ENCODE results near the gene MYO3B. TPM values are rescaled to one million over a fixed set of nuclear protein-coding genes. Genes with fewer than 3 reads are reported as not detected.

MYO3B gene
- polyA plus RNA-seq, 1 experiment, result 0.10 TPM

GRCh38 chr2:170587922-170588321 is 410.0 kb downstream of the MYO3B start:
- ChIA-PET POLR2A (no interaction called here), CTCF (interaction anchor here (0.6 kb wide), 1 partner anchor 1010 kb away, joined by 3 read pairs; no protein-coding TSS in a partner anchor)
- no peaks in the 10 kb centered on the region for H3K9me3 ChIP-seq (ENCODE audit: control insufficient read depth, insufficient read depth, low read length)
- no peak overlapping the region for H3K4me3 ChIP-seq (ENCODE audit: low read depth, low read length)
- TF ChIP-seq CTCF (IDR thresholded peaks at IDR 0.05; ENCODE audit: low read depth, low read length), result no peak
- H3K27me3 ChIP-seq (ENCODE audit: control insufficient read depth, insufficient read depth, low read length), result no peaks in the 10 kb centered on the region
- H3K27ac ChIP-seq (ENCODE audit: low read depth, low read length), result no peak overlapping the region
- no peak for DNase-seq (ENCODE audit: low read depth, low spot score)

GRCh38 chr2:170588729-170589128 is 410.8 kb downstream of the MYO3B start:
- DNase-seq (ENCODE audit: low read depth, low spot score), result no peak
- Histone ChIP-seq H3K9me3 (ENCODE audit: control insufficient read depth, insufficient read depth, low read length) (no peaks in the 10 kb centered on the region), H3K27ac (ENCODE audit: low read depth, low read length) (no peak overlapping the region), H3K4me3 (ENCODE audit: low read depth, low read length) (no peak overlapping the region), H3K27me3 (ENCODE audit: control insufficient read depth, insufficient read depth, low read length) (no peaks in the 10 kb centered on the region)
- no peak for TF ChIP-seq CTCF (IDR thresholded peaks at IDR 0.05; ENCODE audit: low read depth, low read length)
- CTCF ChIA-PET, result interaction anchor here (0.5 kb wide), 1 partner anchor 205 kb away, joined by 3 read pairs; no protein-coding TSS in a partner anchor
- POLR2A ChIA-PET, result interaction anchor here (0.6 kb wide), 1 partner anchor 19 kb away, joined by 6 read pairs; no protein-coding TSS in a partner anchor

GRCh38 chr2:170596576-170596975 is 418.6 kb downstream of the MYO3B start:
- no peak for DNase-seq (ENCODE audit: low read depth, low spot score)
- POLR2A ChIA-PET, result no interaction called here

GRCh38 chr2:170598067-170598395 is 420.1 kb downstream of the MYO3B start:
- POLR2A ChIA-PET, result interaction anchor here (0.6 kb wide), 1 partner anchor 237 kb away, joined by 3 read pairs; no protein-coding TSS in a partner anchor

More at GRCh38 chr2:170596576-170596975, 418.6 kb downstream of the MYO3B start:
- H3K27ac ChIP-seq (ENCODE audit: low read depth, low read length), result no peak overlapping the region
- H3K27me3 ChIP-seq (ENCODE audit: control insufficient read depth, insufficient read depth, low read length), result no peaks in the 10 kb centered on the region
- no peaks in the 10 kb centered on the region for H3K9me3 ChIP-seq (ENCODE audit: control insufficient read depth, insufficient read depth, low read length)
- no peak overlapping the region for H3K4me3 ChIP-seq (ENCODE audit: low read depth, low read length)
- no peak for TF ChIP-seq CTCF (IDR thresholded peaks at IDR 0.05; ENCODE audit: low read depth, low read length)
- CTCF ChIA-PET, result no interaction called here

GRCh38 chr2:170601489-170601888 is 423.5 kb downstream of the MYO3B start:
- no peaks in the 10 kb centered on the region for H3K27me3 ChIP-seq (ENCODE audit: control insufficient read depth, insufficient read depth, low read length)
- ChIA-PET POLR2A (no interaction called here), CTCF (no interaction called here)
- H3K4me3 ChIP-seq (ENCODE audit: low read depth, low read length), result no peak overlapping the region
- no peak overlapping the region for H3K27ac ChIP-seq (ENCODE audit: low read depth, low read length)
- no peaks in the 10 kb centered on the region for H3K9me3 ChIP-seq (ENCODE audit: control insufficient read depth, insufficient read depth, low read length)
- TF ChIP-seq CTCF (IDR thresholded peaks at IDR 0.05; ENCODE audit: low read depth, low read length), result no peak
- no peak for DNase-seq (ENCODE audit: low read depth, low spot score)

More at GRCh38 chr2:170598067-170598395, 420.1 kb downstream of the MYO3B start:
- CTCF ChIA-PET, result no interaction called here
- Histone ChIP-seq H3K9me3 (ENCODE audit: control insufficient read depth, insufficient read depth, low read length) (no peaks in the 10 kb centered on the region), H3K27ac (ENCODE audit: low read depth, low read length) (no peak overlapping the region), H3K4me3 (ENCODE audit: low read depth, low read length) (no peak overlapping the region), H3K27me3 (ENCODE audit: control insufficient read depth, insufficient read depth, low read length) (no peaks in the 10 kb centered on the region)
- TF ChIP-seq CTCF (IDR thresholded peaks at IDR 0.05; ENCODE audit: low read depth, low read length), result no peak
- no peak for DNase-seq (ENCODE audit: low read depth, low spot score)
